HG02852 (cell line): ENCODE results near the gene KRTAP10-2.

Source experiments
- ATAC-seq: cut with Tn5 transposase; IDR thresholded peaks from one replicate; pipeline ENCODE4 v1.9.1; 2021; ENCODE audit warnings: mild to moderate bottlenecking, moderate library complexity; ENCODE audit not compliant: unreplicated experiment

Gene KRTAP10-2

GRCh38 chr21:44515359-44516165, 35.7 kb downstream of the KRTAP10-2 start:
- no peak for ATAC-seq

DNA sequence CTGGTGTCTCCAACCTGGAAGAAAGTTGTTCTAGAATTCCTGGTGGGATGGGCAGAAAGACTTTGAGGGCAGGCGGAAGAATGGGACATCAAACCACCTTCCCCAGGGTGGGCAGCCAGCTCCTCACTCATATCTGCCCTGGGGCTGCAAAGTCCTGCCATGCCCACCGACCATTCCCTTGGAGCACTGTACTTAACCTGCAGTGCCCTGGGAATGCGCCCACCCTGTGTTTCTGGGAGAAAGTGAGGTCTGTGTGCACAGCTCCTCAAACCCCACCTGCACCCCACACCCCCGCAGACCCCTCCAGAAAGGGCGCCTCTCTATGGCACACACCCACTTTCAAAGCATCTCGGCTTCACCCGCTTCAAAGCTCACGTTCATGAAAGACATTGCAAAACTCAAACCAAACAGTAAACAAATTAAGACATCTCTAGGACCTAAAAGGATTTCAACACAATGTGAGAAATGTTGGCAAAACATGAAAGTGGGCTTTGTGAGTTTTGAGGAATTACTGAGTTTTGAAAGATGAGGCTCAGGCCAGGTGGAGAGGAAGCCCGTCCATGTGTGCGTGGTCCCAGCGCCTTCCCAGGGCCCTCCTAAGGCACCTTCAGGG, 36.5 kb downstream of the KRTAP10-2 start:
- no peak for ATAC-seq

DNA sequence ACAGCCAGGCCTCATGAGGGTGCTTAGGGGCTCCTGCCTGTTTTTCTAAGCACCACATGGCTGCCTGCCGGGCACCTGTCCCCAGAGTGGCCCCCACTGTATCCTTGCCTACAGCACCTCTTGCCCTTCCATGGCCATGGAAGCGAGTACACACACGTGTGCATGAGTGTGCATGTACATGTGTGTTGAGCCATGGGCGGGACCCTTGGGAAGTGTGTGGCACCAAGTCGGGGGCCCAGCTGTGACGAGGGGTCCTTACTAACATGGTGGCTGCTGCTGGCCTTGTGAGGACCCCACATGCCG, 37.1 kb downstream of the KRTAP10-2 start:
- no peak for ATAC-seq

GRCh38 chr21:44513389-44514217, 37.7 kb downstream of the KRTAP10-2 start:
- no peak for ATAC-seq

DNA sequence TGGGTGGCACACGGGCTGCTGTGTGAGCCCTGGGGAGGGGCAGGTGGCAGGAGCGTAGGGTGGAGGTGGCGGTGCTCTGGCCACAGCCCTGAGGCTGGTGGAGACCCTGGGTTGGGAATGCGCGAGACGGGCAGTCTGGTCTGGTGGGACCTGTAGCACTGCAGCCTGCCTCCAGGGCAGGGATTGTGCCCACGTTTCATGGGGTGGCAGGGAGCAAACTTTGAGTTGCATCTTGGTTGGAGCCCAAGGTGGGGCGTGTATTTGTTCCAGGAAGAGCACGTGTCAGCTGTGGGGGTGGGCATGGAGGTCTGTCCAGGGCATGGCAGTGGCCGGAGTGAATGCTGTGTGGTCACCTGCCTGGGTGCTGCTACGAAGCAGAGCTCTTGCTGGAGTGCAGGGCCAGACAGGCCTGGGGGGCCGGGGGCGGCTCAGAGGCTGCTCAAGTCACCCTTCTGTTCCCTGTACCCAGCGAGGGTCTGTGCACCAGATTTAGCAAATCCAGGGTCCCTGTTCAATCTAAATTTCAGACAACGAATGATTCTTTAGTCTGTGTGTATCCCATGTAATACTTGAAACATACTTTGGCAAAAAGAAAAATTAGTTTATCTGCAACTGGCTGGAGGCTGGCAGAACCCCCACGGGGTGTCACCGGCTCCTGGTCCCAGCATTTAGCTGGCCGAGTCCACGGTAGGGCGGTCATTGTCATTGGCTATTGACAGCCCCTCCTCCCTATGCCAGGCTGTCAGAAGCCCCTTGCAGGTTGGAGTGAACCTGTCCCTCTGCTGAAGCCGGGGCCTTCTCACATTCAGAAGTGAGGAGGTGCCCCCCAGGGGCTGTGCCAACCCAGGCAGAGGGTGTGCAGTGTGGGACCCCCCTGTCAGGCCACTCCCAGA, 38.6 kb downstream of the KRTAP10-2 start:
- no peak for ATAC-seq

DNA sequence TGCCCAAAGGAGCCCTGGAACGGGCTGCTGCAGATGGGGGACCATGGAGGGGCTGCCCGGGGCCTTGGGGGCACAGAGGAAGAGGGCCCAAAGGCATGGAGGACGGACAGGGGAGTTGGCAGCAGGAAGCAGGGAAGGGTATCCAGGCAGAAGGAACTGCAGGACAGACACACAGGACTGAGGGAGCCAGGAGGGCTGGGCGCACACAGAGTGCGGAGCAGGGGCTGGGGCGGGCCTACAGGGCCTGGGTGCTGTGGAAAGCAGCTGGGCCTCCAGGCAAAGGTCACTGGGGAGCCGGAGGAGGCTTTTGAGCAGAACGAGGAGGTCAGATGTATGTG, 39.4 kb downstream of the KRTAP10-2 start:
- no peak for ATAC-seq

DNA sequence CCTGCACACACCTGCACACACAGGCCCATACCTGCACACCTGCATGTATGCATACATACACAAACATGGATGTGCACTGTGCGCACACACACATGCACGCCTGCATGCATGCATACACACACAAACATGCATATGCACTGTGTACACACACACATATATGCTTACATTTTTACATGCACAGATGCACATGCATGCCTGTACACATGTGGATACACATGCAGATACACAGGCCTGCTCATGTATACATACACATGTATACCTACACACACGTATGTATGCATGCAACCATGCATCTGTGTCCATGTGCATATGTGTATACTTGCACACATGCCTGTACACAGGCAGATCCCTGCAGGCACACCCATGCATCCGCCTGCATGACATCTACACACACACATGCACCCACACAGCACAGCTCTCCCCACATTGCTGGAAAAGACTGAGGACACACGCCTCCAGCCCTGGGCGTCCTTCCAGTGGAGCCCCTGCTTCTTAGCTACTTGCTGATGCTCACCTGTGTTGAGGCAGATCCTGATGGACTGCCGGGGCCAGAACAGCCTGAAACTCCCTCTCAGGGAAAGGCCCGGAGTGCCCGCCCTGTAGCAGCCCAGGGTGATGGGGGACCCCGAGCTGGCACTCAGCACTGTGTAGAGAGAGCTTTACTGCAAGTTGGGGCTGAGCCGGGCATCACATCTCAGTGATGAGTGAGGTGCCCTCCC, 39.9 kb downstream of the KRTAP10-2 start:
- no peak for ATAC-seq

- no peak for ATAC-seq
These were observed 40.6 kb downstream of the KRTAP10-2 start for GRCh38 chr21:44510508-44511218.

DNA sequence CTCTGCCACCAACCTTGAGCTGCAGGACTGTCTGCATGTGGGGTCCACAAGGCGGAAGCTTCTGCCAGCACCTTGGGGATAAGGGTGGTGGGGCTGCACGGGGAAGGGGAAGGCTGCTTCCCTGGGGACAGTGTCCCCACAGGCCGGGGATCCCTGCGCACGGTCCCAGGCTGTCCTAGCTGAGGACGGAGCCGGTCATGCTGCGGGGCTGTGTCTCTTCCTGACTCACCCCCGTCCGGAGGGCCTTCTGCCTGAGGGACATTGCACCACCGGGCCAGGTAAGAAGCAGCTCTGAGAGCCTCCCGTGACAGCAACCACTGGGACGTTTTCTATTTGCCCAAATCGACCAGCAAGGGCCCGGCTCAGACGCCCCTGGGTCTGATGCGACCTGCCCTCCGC, 41.2 kb downstream of the KRTAP10-2 start:
- no peak for ATAC-seq

GRCh38 chr21:44509539-44509938, 41.8 kb downstream of the KRTAP10-2 start:
- no peak for ATAC-seq

DNA sequence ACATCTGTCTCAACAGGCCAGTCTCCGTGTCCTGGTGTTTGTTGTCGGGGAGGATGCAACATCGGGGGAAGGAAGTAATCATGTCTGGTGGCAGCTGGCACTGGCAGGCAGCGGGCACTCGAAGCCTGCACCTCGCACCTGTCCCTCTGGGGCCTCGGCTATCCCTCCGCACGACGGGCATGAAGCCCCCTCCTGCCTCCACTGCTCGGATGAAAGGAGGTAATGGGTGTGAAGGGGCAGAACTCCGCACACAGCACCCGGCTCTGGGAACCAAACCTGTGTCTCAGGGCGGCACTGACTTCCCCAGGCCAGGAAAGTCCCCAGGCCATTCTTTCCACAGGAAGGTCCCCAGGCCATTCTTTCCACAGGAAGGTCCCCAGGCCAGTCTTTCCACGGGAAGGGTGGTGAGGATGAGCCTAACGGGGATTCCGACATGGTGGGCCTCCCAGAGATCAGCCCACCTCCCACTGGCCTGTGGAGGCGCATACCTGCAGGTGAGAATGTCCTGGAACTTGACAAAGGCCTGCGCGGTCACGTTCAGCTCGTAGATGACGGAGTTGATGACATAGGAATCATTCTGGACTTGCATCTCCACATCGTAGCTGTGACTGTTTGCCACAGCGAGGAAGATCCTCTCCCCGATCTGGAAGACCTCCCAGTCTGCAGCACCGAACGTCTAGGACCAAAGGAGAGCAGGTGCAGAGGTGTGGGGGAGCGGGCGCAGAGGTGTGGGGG, 42.4 kb downstream of the KRTAP10-2 start:
- ATAC-seq: no peak

DNA sequence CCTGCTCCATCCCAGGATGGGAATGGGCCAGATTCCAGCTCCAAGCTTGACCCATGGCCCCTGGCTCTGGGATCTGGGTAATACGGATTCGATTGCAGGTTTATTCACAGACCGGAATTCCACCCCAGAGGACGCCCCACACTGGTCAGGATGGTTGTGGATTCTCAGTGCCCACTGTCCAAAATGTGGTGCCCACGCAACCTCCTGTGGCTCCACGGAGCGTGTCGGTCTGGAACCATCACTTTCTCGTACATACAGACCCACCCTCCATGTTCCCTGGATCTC, 42.9 kb downstream of the KRTAP10-2 start:
- no peak for ATAC-seq

DNA sequence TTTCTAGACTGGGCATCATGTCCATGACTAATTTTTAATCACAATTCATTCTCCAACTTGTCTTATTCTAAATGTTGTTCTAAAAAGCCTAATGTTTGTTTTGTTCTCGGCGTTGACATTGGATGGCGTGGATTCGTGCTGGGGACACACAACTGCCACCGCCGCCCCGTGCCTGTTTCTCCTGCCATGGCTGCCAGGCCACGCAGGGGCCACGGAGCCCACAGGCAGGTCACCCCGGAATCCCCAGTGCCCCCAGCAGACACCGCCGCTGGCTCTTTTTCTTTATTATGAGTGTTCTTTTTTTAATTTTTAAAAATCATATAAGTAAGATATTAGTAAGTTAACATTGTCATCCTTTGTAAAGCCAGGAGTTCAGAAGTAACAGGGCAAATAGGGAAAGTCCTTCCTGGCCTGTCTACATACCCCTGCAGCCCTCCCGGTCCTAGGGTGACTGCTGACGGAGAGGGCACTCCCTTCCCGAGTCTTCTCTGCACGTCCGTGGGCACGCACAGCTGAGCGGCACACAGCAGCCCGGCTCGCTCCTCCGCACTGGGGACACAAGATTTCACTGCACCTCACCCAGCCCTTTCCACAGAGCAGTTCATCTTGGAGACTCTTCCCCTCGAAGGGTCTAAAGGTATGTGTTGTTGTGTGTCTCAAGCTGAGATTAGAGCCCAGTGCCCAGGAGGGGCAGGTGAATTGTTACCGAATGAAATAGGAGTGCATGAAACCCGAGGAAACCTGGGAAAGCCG, 43.5 kb downstream of the KRTAP10-2 start:
- ATAC-seq: no peak

GRCh38 chr21:44506279-44507255, 44.7 kb downstream of the KRTAP10-2 start:
- ATAC-seq: no peak

GRCh38 chr21:44505673-44506278, 45.5 kb downstream of the KRTAP10-2 start:
- no peak for ATAC-seq

DNA sequence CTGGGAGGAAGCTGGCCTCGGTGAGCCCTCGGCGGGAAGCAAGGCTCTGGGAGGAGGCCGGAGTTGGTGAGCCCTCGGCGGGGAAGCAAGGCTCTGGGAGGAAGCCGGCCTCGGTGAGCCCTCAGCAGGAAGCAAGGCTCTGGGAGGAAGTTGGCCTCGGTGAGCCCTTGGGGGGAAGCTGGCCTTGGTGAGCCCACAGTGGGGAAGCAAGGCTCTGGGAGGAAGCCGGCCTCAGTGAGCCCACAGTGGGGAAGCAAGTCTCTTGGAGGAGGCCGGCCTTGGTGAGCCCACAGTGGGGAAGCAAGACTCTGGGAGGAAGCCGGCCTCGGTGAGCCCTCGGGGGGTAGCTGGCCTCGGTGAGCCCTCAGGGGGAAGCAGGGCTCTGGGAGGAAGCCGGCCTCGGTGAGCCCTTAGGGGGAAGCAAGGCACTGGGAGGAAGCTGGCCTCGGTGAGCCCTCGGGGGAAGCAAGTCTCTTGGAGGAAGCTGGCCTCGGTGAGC, 47.4 kb downstream of the KRTAP10-2 start:
- ATAC-seq: no peak
